Mesothelial cell of epicardium (in vitro differentiated cells): Measurements from ENCODE around the gene EBF4. TPM values are rescaled to one million over a fixed set of nuclear protein-coding genes. Genes with fewer than 3 reads are reported as not detected.
A peak's percentile ranks its signal among the peaks of the same experiment; 100 is the strongest.

Source experiments
- DNase-seq, 2 experiments: peaks; one replicate each; pipeline ENCODE4 v3.0.0; 2021; ENCODE audit warnings: low spot score in 2 of 2; ENCODE audit not compliant: unreplicated experiment in 2 of 2
- H3K27ac Mint-ChIP-seq: 2 replicates; pipeline ENCODE4 v1.8.0; 2021; ENCODE audit warnings: mixed read lengths
- H3K27me3 Mint-ChIP-seq: 2 replicates; pipeline ENCODE4 v1.8.0; 2021; ENCODE audit warnings: low read depth, mixed read lengths
- H3K36me3 Mint-ChIP-seq: 2 replicates; pipeline ENCODE4 v1.8.0; 2021; ENCODE audit warnings: mixed read lengths
- H3K4me1 Mint-ChIP-seq: 2 replicates; pipeline ENCODE4 v1.8.0; 2021; ENCODE audit warnings: mixed read lengths
- H3K4me3 Mint-ChIP-seq: 2 replicates; pipeline ENCODE4 v1.8.0; 2021; ENCODE audit warnings: mild to moderate bottlenecking, moderate library complexity, mixed read lengths
- H3K9me3 Mint-ChIP-seq: 2 replicates; pipeline ENCODE4 v1.8.0; 2021; ENCODE audit warnings: mixed read lengths
- total RNA-seq: library from RNA; stranded (reverse); gene quantifications from 3 replicates; pipeline ENCODE4 v1.2.1, GENCODE V29; 2021
- TF ChIP-seq, protein P1 (sequence below): fragments of 200-600 bp; sonication (generic); IDR thresholded peaks from one replicate; pipeline ENCODE4 v1.5.0; 2021; ENCODE audit warnings: antibody characterized with exemption; ENCODE audit not compliant: unreplicated experiment

Gene EBF4
- total RNA-seq, 1 donor from 2014 or later: 65.5 TPM

DNA sequence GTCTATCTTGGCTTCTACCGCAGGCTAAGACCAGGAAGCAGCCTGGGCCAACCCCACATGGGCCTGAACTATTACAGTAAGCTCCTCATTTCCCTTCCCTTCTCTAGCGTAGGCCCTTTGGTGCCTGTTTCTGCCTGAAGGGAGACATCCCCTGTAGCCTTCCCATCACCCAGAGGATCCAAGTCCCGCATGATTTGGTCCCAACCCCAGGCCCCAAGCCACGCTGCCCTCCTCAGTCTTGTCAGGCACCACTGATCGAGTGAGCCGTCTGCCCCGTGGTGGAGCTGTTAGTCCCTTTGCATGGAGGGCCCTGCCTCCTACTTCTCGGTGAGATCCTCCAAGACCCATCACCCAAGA, 46.4 kb downstream of the EBF4 start:
- TF ChIP-seq, protein P1, sequence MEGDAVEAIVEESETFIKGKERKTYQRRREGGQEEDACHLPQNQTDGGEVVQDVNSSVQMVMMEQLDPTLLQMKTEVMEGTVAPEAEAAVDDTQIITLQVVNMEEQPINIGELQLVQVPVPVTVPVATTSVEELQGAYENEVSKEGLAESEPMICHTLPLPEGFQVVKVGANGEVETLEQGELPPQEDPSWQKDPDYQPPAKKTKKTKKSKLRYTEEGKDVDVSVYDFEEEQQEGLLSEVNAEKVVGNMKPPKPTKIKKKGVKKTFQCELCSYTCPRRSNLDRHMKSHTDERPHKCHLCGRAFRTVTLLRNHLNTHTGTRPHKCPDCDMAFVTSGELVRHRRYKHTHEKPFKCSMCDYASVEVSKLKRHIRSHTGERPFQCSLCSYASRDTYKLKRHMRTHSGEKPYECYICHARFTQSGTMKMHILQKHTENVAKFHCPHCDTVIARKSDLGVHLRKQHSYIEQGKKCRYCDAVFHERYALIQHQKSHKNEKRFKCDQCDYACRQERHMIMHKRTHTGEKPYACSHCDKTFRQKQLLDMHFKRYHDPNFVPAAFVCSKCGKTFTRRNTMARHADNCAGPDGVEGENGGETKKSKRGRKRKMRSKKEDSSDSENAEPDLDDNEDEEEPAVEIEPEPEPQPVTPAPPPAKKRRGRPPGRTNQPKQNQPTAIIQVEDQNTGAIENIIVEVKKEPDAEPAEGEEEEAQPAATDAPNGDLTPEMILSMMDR: no peak
- H3K4me3 Mint-ChIP-seq: no peak overlapping the region
- H3K4me1 Mint-ChIP-seq: peaks cover 5% of the 10 kb centered on the region
- peaks cover 52% of the 10 kb centered on the region for H3K27me3 Mint-ChIP-seq
- H3K36me3 Mint-ChIP-seq: peaks cover 8% of the 10 kb centered on the region
- no peak for DNase-seq
- no peak overlapping the region for H3K27ac Mint-ChIP-seq
- H3K9me3 Mint-ChIP-seq: peaks cover 8% of the 10 kb centered on the region

DNA sequence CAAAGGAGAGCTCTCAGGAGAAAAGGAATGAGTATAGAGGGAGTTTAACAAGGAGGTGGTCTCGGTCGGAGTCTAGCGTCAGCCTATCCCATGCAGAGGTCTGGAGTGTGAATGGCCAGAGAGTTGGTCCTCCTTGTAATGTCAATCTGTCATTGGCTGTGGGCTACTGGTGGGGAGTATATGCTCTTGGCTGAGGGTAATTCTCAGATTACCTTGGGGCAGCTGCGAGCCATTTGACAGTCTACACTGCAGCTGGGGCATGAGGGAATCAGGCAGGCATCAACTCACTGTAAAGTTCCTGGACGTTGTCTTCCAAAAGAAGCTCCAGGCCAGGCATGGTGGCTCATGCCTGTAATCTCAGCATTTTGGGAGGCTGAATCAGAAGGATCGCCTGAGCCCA, 48.1 kb downstream of the EBF4 start:
- Mint-ChIP-seq H3K9me3 (no peaks in the 10 kb centered on the region), H3K4me1 (peaks cover 5% of the 10 kb centered on the region), H3K4me3 (no peak overlapping the region), H3K27ac (no peak overlapping the region), H3K27me3 (peaks cover 66% of the 10 kb centered on the region), H3K36me3 (no peaks in the 10 kb centered on the region)
- TF ChIP-seq, protein P1: no peak
- DNase-seq: no peak

DNA sequence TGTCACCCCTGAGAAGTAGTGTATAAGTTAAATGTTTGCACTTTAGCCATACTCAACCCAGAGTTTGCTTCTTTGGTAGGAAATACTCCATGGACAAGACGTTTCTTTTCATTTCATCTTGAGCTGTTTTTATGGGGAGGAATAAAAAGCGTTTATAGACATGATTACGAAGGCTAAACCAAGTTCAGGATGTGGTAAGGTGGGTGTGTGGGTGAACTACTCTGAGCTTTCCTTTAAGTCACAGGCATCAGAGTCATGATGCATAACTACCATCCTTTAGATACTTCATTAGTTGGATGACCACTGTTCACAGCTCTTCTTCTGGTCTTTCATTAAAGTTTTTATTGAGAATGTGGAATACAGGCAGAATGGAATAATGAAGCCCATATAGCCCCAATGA, 48.9 kb downstream of the EBF4 start:
- no peak overlapping the region for H3K4me3 Mint-ChIP-seq
- TF ChIP-seq, protein P1: no peak
- no peaks in the 10 kb centered on the region for H3K9me3 Mint-ChIP-seq
- no peaks in the 10 kb centered on the region for H3K36me3 Mint-ChIP-seq
- peaks cover 5% of the 10 kb centered on the region for H3K4me1 Mint-ChIP-seq
- H3K27me3 Mint-ChIP-seq: peaks cover 73% of the 10 kb centered on the region
- DNase-seq: no peak
- H3K27ac Mint-ChIP-seq: no peak overlapping the region

DNA sequence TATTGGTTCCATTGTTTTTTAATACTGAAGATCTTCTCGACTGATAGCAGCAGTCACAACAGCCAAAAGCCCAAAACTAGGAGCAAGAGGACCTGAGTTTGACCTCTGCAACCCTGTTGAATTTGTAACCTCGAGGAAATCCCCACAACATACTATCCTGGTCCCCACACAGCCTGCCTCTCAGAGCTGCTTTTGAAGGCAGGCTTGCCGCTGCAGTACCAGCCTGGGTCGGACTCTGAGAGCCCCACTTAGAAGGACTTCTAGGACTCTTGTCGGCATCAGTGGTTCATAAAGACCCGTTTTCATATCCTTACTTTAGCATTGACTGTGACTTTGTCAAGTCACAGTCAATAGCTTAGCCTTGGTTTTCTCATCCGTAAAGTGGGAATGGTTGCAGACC, 49.3 kb downstream of the EBF4 start:
- Mint-ChIP-seq H3K27me3 (peaks cover 77% of the 10 kb centered on the region), H3K4me1 (peaks cover 5% of the 10 kb centered on the region), H3K4me3 (no peak overlapping the region)

DNA sequence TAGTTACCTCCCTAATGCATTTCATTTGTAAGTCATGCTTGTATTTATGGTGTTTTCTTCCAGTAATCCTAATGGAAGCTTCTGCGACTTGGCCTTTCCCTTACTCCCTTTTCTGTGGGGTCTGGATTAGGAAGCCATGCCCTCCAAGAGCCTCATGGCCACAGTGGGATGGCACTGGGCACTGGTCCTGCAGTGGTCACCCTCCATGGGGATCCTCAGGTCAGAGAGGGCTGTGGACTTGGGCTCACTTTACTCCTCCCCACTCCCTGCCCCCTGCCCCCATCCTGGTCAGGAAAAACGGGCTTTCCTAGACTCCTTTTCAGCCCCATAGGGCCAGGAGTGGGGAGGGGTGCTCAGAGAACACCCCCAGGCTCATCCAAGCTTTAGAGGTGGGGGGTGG, 49.9 kb downstream of the EBF4 start:
- DNase-seq: no peak
- peaks cover 5% of the 10 kb centered on the region for H3K4me1 Mint-ChIP-seq
- no peaks in the 10 kb centered on the region for H3K9me3 Mint-ChIP-seq
- H3K36me3 Mint-ChIP-seq: no peaks in the 10 kb centered on the region
- no peak overlapping the region for H3K4me3 Mint-ChIP-seq
- TF ChIP-seq, protein P1: no peak
- H3K27ac Mint-ChIP-seq: no peak overlapping the region
- peaks cover 83% of the 10 kb centered on the region for H3K27me3 Mint-ChIP-seq

More for the DNA sequence above, 49.3 kb downstream of the EBF4 start:
- no peak for DNase-seq
- Mint-ChIP-seq H3K36me3 (no peaks in the 10 kb centered on the region), H3K9me3 (no peaks in the 10 kb centered on the region), H3K27ac (no peak overlapping the region)
- TF ChIP-seq, protein P1: no peak

DNA sequence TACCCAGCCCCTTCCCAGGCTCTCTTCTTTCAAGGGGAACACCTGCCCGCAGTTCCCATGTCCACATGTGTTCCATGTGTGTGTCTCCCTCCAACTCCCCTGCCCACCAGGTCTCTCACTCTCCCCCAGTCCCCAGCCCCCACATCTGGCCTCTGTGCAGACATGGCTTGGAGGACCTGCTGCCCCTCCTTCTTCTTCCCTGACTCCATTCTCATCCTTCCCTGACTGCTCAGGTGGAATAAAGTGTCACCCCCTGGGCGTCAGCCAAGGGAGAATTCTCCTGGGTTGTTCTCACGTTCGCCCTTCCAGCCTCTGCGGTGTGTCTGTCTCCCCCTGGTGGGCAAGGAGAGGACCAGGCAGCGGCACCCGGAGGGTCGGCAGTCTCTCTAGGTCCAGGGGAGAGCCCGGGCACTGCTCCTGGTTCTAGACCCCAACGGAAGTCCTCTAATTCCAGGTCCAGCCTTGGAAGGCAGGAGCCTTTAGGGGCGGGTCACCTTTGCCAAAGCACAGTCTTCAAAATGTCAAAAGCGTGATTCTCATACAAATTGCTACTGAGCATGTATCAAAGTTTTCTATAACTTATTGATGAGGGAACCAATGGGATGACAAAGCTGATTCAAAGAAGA, 50.5 kb downstream of the EBF4 start:
- no peak overlapping the region for H3K27ac Mint-ChIP-seq
- TF ChIP-seq, protein P1: peak; percentile 80
- no peaks in the 10 kb centered on the region for H3K9me3 Mint-ChIP-seq
- H3K4me1 Mint-ChIP-seq: peaks cover 5% of the 10 kb centered on the region
- DNase-seq: peak in 1 of 2 experiments; percentile 79
- H3K27me3 Mint-ChIP-seq: peaks cover 89% of the 10 kb centered on the region
- no peak overlapping the region for H3K4me3 Mint-ChIP-seq
- no peaks in the 10 kb centered on the region for H3K36me3 Mint-ChIP-seq
